Activated T-helper 2 cell treated with anti-CD3 and anti-CD28 coated beads, Interferon-gamma antibody, Interleukin-2, Interleukin-4, amounts not matched to agents 10 μg/mL and 5 μg/mL and 100 μg/mL, durations not matched to agents 14 hours and 24 hours and 36 hours (primary cell): ENCODE measurements around the gene NYAP1. TPM values are rescaled to one million over a fixed set of nuclear protein-coding genes. Genes with fewer than 3 reads are reported as not detected.
"Not testable (repeated sequence)": the region's sequence is repeated elsewhere in the genome, so short reads cannot be mapped to it uniquely, and the experiment has no call there.

Experiments
- DNase-seq: peaks from one replicate; pipeline ENCODE4 v3.0.0; 2021; ENCODE audit warnings: low spot score
- H3K27ac Mint-ChIP-seq: one replicate; pipeline ENCODE4 v1.8.0; 2021; ENCODE audit warnings: mixed read lengths
- H3K27me3 Mint-ChIP-seq: one replicate; pipeline ENCODE4 v1.8.0; 2021; ENCODE audit warnings: low read depth, mixed read lengths
- H3K36me3 Mint-ChIP-seq: one replicate; pipeline ENCODE4 v1.8.0; 2021; ENCODE audit warnings: low read depth, mixed read lengths
- H3K4me1 Mint-ChIP-seq: one replicate; pipeline ENCODE4 v1.8.0; 2021; ENCODE audit warnings: low read depth, mixed read lengths
- H3K4me3 Mint-ChIP-seq: one replicate; pipeline ENCODE4 v1.8.0; 2021; ENCODE audit warnings: low read depth, mild to moderate bottlenecking, moderate library complexity, mixed read lengths
- H3K9me3 Mint-ChIP-seq: one replicate; pipeline ENCODE4 v1.8.0; 2021; ENCODE audit warnings: mixed read lengths
- intact Hi-C: fragments of 100-400 bp; cut with micrococcal nuclease; formaldehyde crosslinking; loops from one replicate; pipeline ENCODE4 v1.15.1; 2023
- total RNA-seq: library from RNA; stranded (reverse); gene quantifications from 2 replicates; pipeline ENCODE4 v1.2.3, GENCODE V29; 2022

NYAP1 gene
- total RNA-seq, 1 donor from 2014 or later = 0.27 TPM

GRCh38 chr7:100538654-100539435, 55.1 kb downstream of the NYAP1 start, which contains the start of gene AGFG2:
AGFG2 (plus strand) TSS chr7:100539203; CDS start chr7:100539347, 144 bp downstream.
- H3K9me3 Mint-ChIP-seq = no peaks in the 10 kb centered on the region
- intact Hi-C loops = loop anchor here (1.0 to 2.0 kb wide), 5 partner anchors 7 to 109 kb away; partner anchors contain the start of gene TSC22D4
- peak within 1 kb of the TSS; percentile 99 for H3K4me3 Mint-ChIP-seq
- H3K27me3 Mint-ChIP-seq = no peaks in the 10 kb centered on the region
- peaks cover 21% of the 10 kb centered on the region for H3K36me3 Mint-ChIP-seq
- H3K27ac Mint-ChIP-seq = peak within 1 kb of the TSS; percentile 93
- DNase-seq = peak; percentile 100
- peaks cover 36% of the 10 kb centered on the region for H3K4me1 Mint-ChIP-seq

DNA sequence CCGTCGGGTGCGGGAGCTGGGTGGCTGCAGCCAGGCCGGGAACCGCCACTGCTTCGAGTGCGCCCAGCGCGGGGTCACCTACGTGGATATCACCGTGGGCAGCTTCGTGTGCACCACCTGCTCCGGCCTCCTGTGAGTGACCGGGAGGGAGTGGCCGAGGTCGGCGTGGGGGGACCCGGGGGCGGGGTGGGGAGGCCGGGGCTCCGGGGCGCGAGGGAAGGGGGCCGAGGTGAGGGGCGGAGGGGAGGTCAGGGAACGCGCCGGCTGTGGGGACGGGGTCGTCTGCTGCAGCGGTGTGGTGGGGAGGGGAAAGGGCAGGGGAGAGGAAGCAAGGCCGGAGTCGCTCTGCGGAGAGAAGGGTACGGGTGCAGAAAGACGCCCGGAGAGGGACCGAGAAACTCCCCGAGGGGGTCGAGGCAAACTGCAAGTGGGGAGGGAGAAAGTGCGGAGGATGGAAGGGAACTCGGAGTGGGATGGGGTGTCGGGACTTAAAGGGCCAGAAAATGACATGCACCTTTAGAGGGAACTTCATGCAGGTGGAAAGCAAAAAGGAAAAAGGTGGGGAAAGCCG, 55.8 kb downstream of the NYAP1 start:
- Mint-ChIP-seq H3K4me1 (peaks cover 42% of the 10 kb centered on the region), H3K36me3 (peaks cover 28% of the 10 kb centered on the region), H3K27me3 (no peaks in the 10 kb centered on the region), H3K9me3 (no peaks in the 10 kb centered on the region), H3K4me3 (peak overlapping the region; percentile 99), H3K27ac (peak overlapping the region; percentile 93)
- DNase-seq = no peak
- intact Hi-C loops = loop anchor here (1.0 to 10.0 kb wide), 4 partner anchors 47 to 135 kb away; partner anchors contain the start of genes GNB2 and TSC22D4

GRCh38 chr7:100540073-100540723, 56.5 kb downstream of the NYAP1 start:
- peak overlapping the region; percentile 88 for H3K27ac Mint-ChIP-seq
- peak overlapping the region; percentile 99 for H3K4me3 Mint-ChIP-seq
- H3K27me3 Mint-ChIP-seq = no peaks in the 10 kb centered on the region
- H3K4me1 Mint-ChIP-seq = peaks cover 49% of the 10 kb centered on the region
- H3K9me3 Mint-ChIP-seq = no peaks in the 10 kb centered on the region
- intact Hi-C loops = loop anchor here (10.0 kb wide), 1 partner anchor 135 kb away; the partner anchor contains the start of gene GNB2
- DNase-seq = no peak
- peaks cover 30% of the 10 kb centered on the region for H3K36me3 Mint-ChIP-seq

GRCh38 chr7:100541309-100541708, 57.6 kb downstream of the NYAP1 start:
- H3K27me3 Mint-ChIP-seq, H3K9me3 Mint-ChIP-seq, DNase-seq: not testable (repeated sequence)
- Mint-ChIP-seq H3K27ac (peak overlapping the region; percentile 69), H3K36me3 (peaks cover 30% of the 10 kb centered on the region), H3K4me3 (peak overlapping the region; percentile 99), H3K4me1 (peaks cover 59% of the 10 kb centered on the region)
- intact Hi-C loops = loop anchor here (10.0 kb wide), 1 partner anchor 133 kb away; the partner anchor contains the start of gene GNB2

- peak overlapping the region; percentile 99 for H3K27ac Mint-ChIP-seq
- peaks cover 42% of the 10 kb centered on the region for H3K36me3 Mint-ChIP-seq
- peaks cover 75% of the 10 kb centered on the region for H3K4me1 Mint-ChIP-seq
- peak overlapping the region; percentile 76 for H3K4me3 Mint-ChIP-seq
- no peak for DNase-seq
- intact Hi-C loops = loop anchor here (10.0 kb wide), 1 partner anchor 131 kb away; the partner anchor contains the start of gene GNB2
- H3K9me3 Mint-ChIP-seq = no peaks in the 10 kb centered on the region
- no peaks in the 10 kb centered on the region for H3K27me3 Mint-ChIP-seq
Observed at GRCh38 chr7:100543586-100543985, 59.9 kb downstream of the NYAP1 start.

- Mint-ChIP-seq H3K4me3 (peak overlapping the region; percentile 76), H3K36me3 (peaks cover 44% of the 10 kb centered on the region), H3K27me3 (no peaks in the 10 kb centered on the region), H3K9me3 (no peaks in the 10 kb centered on the region), H3K4me1 (peaks cover 80% of the 10 kb centered on the region), H3K27ac (peak overlapping the region; percentile 99)
- intact Hi-C loops = loop anchor here (2.0 to 10.0 kb wide), 2 partner anchors 68 to 130 kb away; partner anchors contain the start of genes GNB2 and MOSPD3
- no peak for DNase-seq
Observed at GRCh38 chr7:100544386-100544785, 60.7 kb downstream of the NYAP1 start.

Other genes starting within 250 kb of the NYAP1 start
- gene SPDYE3, start 176.2 kb upstream of the NYAP1 start, total RNA-seq = not detected in 2 replicates
- gene PILRB, start 125.8 kb upstream of the NYAP1 start, total RNA-seq = 86.2 and 87.5 TPM in 2 replicates
- gene PILRA, start 110.4 kb upstream of the NYAP1 start, total RNA-seq = 12.3 TPM in 2 replicates
- gene ZCWPW1, start 55.2 kb upstream of the NYAP1 start, total RNA-seq = 1.1 and 3.5 TPM in 2 replicates
- gene MEPCE, start 54.1 kb upstream of the NYAP1 start, total RNA-seq = 50.9 and 51.0 TPM in 2 replicates
- 59.8 and 63.6 TPM in 2 replicates for gene PPP1R35, start 47.4 kb upstream of the NYAP1 start, total RNA-seq
- gene SPACDR, start 19.7 kb upstream of the NYAP1 start, total RNA-seq = 3.2 and 4.5 TPM in 2 replicates
- 103 and 106 TPM in 2 replicates for gene TSC22D4, start 4.7 kb upstream of the NYAP1 start, total RNA-seq
- gene AGFG2, start 55.3 kb downstream of the NYAP1 start, total RNA-seq = 75.5 and 75.7 TPM in 2 replicates
- gene SAP25, start 90.0 kb downstream of the NYAP1 start, total RNA-seq = 11.3 and 11.8 TPM in 2 replicates
- gene LRCH4, start 102.2 kb downstream of the NYAP1 start, total RNA-seq = 105 and 106 TPM in 2 replicates
- 0.37 and 0.91 TPM in 2 replicates for gene FBXO24, start 102.4 kb downstream of the NYAP1 start, total RNA-seq
- gene PCOLCE, start 118.4 kb downstream of the NYAP1 start, total RNA-seq = 8.6 and 10.3 TPM in 2 replicates
- gene MOSPD3, start 128.6 kb downstream of the NYAP1 start, total RNA-seq = 14.1 TPM in 2 replicates
- 16.7 and 19.7 TPM in 2 replicates for gene TFR2, start 157.6 kb downstream of the NYAP1 start, total RNA-seq
- gene ACTL6B, start 172.5 kb downstream of the NYAP1 start, total RNA-seq = not detected in 2 replicates
- gene GNB2, start 189.8 kb downstream of the NYAP1 start, total RNA-seq = 221 and 224 TPM in 2 replicates
- 51.0 and 53.9 TPM in 2 replicates for gene GIGYF1, start 210.3 kb downstream of the NYAP1 start, total RNA-seq
- 67.6 and 68.7 TPM in 2 replicates for gene POP7, start 222.2 kb downstream of the NYAP1 start, total RNA-seq
- 0.14 TPM in 1 of 2 replicates, not detected in the other for gene EPO, start 236.5 kb downstream of the NYAP1 start, total RNA-seq
- gene ZAN, start 249.7 kb downstream of the NYAP1 start, total RNA-seq = not detected in 2 replicates